KMS-11 (cell line): ENCODE data around the gene EVI5.
"Not testable (repeated sequence)": the region's sequence is repeated elsewhere in the genome, so short reads cannot be mapped to it uniquely, and the experiment has no call there.

Experiments used
- H2AFZ ChIP-seq: fragments of 200-600 bp; sonication (generic); 2 replicates; pipeline ENCODE4 v1.6.1; 2016; ENCODE audit warnings: antibody characterized with exemption, mixed run types, low read depth
- H3K27ac ChIP-seq: fragments of 200-600 bp; sonication (generic); 2 replicates; pipeline ENCODE4 v1.6.1; 2016; ENCODE audit warnings: mild to moderate bottlenecking, mixed run types
- H3K27me3 ChIP-seq: fragments of 200-600 bp; sonication (generic); 2 replicates; pipeline ENCODE4 v1.6.1; 2017; ENCODE audit warnings: mild to moderate bottlenecking, low read depth, mixed run types, moderate library complexity; ENCODE audit not compliant: insufficient read depth
- H3K36me3 ChIP-seq: fragments of 200-600 bp; sonication (generic); 2 replicates; pipeline ENCODE4 v1.6.1; 2017; ENCODE audit warnings: mild to moderate bottlenecking, mixed run types; ENCODE audit not compliant: insufficient read depth
- H3K4me1 ChIP-seq: fragments of 200-600 bp; sonication (generic); 2 replicates; pipeline ENCODE4 v1.6.1; 2016; ENCODE audit warnings: mild to moderate bottlenecking, low read depth, mixed run types; ENCODE audit not compliant: poor library complexity, severe bottlenecking
- H3K4me2 ChIP-seq: fragments of 200-600 bp; sonication (generic); 2 replicates; pipeline ENCODE4 v1.7.0; 2016; ENCODE audit warnings: mild to moderate bottlenecking, mixed run types
- H3K4me3 ChIP-seq: fragments of 200-600 bp; sonication (generic); IDR thresholded peaks from 2 replicates; pipeline ENCODE4 v1.6.1; 2017; ENCODE audit warnings: low read depth, low read length, mixed read lengths; ENCODE audit not compliant: insufficient read depth
- H3K79me2 ChIP-seq: fragments of 200-600 bp; sonication (generic); 2 replicates; pipeline ENCODE4 v1.6.1; 2016; ENCODE audit warnings: low read depth, mixed run types; ENCODE audit not compliant: insufficient read depth
- H3K9ac ChIP-seq: fragments of 200-600 bp; sonication (generic); 2 replicates; pipeline ENCODE4 v1.6.1; 2016; ENCODE audit warnings: mild to moderate bottlenecking, mixed run types
- H4K20me1 ChIP-seq: fragments of 200-600 bp; sonication (generic); 2 replicates; pipeline ENCODE4 v1.6.1; 2016; ENCODE audit warnings: mild to moderate bottlenecking, mixed run types; ENCODE audit not compliant: insufficient read depth
- CTCF ChIP-seq: fragments of 200-600 bp; sonication (generic); conservative IDR thresholded peaks from 2 replicates; pipeline ENCODE4 v1.6.1; 2017; ENCODE audit warnings: low read depth, mild to moderate bottlenecking, antibody characterized with exemption, low read length, moderate library complexity, mixed read lengths

The EVI5 gene

GRCh38 chr1:92538048-92538412 lies 246.9 kb downstream of the EVI5 start:
- no peak overlapping the region for H3K4me3 ChIP-seq
- H4K20me1 ChIP-seq, result no peaks in the 10 kb centered on the region
- no peaks in the 10 kb centered on the region for H3K36me3 ChIP-seq
- H3K79me2 ChIP-seq, result no peaks in the 10 kb centered on the region
- H3K27ac ChIP-seq, result peak overlapping the region; percentile 71
- no peaks in the 10 kb centered on the region for H3K27me3 ChIP-seq
- peaks cover 42% of the 10 kb centered on the region for H3K4me1 ChIP-seq
- TF ChIP-seq CTCF, result no peak
- H3K9ac ChIP-seq, result 0 out of 2 replicates have a peak overlapping the region, but pooled peaks have one; percentile 9
- H3K4me2 ChIP-seq, result peak overlapping the region; percentile 70
- H2AFZ ChIP-seq, result no peak overlapping the region

GRCh38 chr1:92536980-92537884 lies 247.7 kb downstream of the EVI5 start:
- peak overlapping the region; percentile 70 for H3K4me2 ChIP-seq
- peak overlapping the region; percentile 71 for H3K27ac ChIP-seq

DNA sequence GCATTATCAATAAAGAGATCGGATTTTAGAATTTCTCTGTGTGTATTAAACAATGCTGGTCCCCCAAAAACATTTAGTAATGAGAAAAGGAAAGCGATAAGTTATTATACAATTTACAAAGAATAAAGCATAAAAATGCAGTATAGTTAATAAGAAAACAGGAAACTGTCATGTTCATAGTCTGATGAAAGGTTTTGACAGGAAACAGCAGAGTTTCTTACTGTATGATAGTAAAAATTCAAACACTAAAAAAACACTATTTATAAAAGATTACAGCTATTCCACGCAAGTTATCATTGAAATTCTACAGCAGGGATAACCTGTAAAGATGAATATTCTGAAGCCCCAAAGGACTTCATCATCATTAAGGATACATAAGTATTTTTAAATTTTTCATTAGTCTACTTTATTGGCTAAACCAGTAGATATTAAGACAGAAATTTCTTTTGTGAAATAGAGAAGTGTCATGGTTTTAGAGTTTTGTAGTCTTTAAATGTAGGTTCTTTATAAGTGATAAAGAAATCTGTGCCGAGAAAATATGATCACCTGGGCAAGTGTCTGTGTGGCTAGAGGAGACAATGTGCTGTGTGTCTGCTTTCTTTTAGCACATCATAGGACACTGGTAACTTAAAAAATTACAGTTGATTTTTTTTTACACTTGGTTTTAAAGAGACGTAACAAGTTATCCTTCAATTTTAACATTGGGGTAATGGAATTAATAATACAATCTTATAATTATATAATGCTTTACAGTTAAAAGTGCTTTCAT lies 248.5 kb downstream of the EVI5 start:
- no peak overlapping the region for H3K4me3 ChIP-seq
- no peak for TF ChIP-seq CTCF
- no peaks in the 10 kb centered on the region for H3K79me2 ChIP-seq
- H3K27me3 ChIP-seq, result no peaks in the 10 kb centered on the region
- peak overlapping the region; percentile 70 for H3K4me2 ChIP-seq
- H2AFZ ChIP-seq, result no peak overlapping the region
- peaks cover 42% of the 10 kb centered on the region for H3K4me1 ChIP-seq
- no peak overlapping the region for H3K9ac ChIP-seq
- H3K36me3 ChIP-seq, result no peaks in the 10 kb centered on the region
- no peaks in the 10 kb centered on the region for H4K20me1 ChIP-seq
- H3K27ac ChIP-seq, result peak overlapping the region; percentile 71; the same call in 1 of the 2 replicates

More at GRCh38 chr1:92536980-92537884, 247.7 kb downstream of the EVI5 start:
- 0 out of 2 replicates have a peak overlapping the region, but pooled peaks have one; percentile 9 for H3K9ac ChIP-seq
- H3K4me3 ChIP-seq, result no peak overlapping the region
- no peak overlapping the region for H2AFZ ChIP-seq
- H3K36me3 ChIP-seq, result no peaks in the 10 kb centered on the region
- TF ChIP-seq CTCF, result no peak
- H3K4me1 ChIP-seq, result peaks cover 42% of the 10 kb centered on the region
- H3K79me2 ChIP-seq, result no peaks in the 10 kb centered on the region
- H3K27me3 ChIP-seq, result no peaks in the 10 kb centered on the region
- H4K20me1 ChIP-seq, result no peaks in the 10 kb centered on the region

- not testable (repeated sequence) for H4K20me1 ChIP-seq, H3K4me2 ChIP-seq, H3K36me3 ChIP-seq, H3K27me3 ChIP-seq, H3K27ac ChIP-seq, H3K79me2 ChIP-seq, H2AFZ ChIP-seq, H3K9ac ChIP-seq, H3K4me3 ChIP-seq
- H3K4me1 ChIP-seq, result peaks cover 16% of the 10 kb centered on the region
Observed at GRCh38 chr1:92532371-92532770, 252.5 kb downstream of the EVI5 start.

GRCh38 chr1:92531939-92532338 lies 253.0 kb downstream of the EVI5 start:
- H3K79me2 ChIP-seq, H2AFZ ChIP-seq, H3K4me2 ChIP-seq, H3K9ac ChIP-seq, H3K27ac ChIP-seq, H4K20me1 ChIP-seq, H3K4me3 ChIP-seq, H3K36me3 ChIP-seq, H3K27me3 ChIP-seq: not testable (repeated sequence)
- peaks cover 12% of the 10 kb centered on the region for H3K4me1 ChIP-seq
